Measurements from ENCODE around the gene ANKRD37.

DNA sequence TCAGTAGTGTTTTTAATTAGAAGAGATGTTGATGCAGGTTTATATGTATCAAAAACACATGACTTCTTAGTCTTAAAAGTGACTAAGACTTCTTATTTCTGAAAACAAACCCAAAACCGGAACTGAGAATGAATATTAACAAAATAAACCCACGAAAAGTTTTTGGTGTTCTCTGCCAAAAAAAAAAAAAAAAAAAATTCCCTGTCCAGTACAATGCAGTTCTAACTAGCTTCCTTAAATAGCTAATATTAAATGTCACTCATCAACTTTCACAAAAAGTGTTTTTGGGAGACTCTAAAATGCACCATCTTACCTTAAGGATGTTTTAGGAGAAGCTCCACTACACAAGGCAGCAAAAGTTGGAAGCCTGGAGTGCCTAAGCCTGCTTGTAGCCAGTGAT, 2.0 kb downstream of the ANKRD37 start:
- TF ChIP-seq EP300 (IDR thresholded peaks at IDR 0.05), result no peak
- TF ChIP-seq, protein P1, sequence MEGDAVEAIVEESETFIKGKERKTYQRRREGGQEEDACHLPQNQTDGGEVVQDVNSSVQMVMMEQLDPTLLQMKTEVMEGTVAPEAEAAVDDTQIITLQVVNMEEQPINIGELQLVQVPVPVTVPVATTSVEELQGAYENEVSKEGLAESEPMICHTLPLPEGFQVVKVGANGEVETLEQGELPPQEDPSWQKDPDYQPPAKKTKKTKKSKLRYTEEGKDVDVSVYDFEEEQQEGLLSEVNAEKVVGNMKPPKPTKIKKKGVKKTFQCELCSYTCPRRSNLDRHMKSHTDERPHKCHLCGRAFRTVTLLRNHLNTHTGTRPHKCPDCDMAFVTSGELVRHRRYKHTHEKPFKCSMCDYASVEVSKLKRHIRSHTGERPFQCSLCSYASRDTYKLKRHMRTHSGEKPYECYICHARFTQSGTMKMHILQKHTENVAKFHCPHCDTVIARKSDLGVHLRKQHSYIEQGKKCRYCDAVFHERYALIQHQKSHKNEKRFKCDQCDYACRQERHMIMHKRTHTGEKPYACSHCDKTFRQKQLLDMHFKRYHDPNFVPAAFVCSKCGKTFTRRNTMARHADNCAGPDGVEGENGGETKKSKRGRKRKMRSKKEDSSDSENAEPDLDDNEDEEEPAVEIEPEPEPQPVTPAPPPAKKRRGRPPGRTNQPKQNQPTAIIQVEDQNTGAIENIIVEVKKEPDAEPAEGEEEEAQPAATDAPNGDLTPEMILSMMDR (IDR thresholded peaks at IDR 0.05), result no peak
- no peak for TF ChIP-seq POLR2AphosphoS5 (IDR thresholded peaks at IDR 0.05)
- no peak for TF ChIP-seq POLR2A (IDR thresholded peaks at IDR 0.05)
